Thoracic aorta (tissue), 2 donors: ENCODE results near the gene FGD1. TPM values are rescaled to one million over a fixed set of nuclear protein-coding genes. Genes with fewer than 3 reads are reported as not detected.
"Not testable (repeated sequence)": the region's sequence is repeated elsewhere in the genome, so short reads cannot be mapped to it uniquely, and the experiment has no call there.

Experiments used
- ATAC-seq: fragments of 150-250 bp; one replicate; pipeline ENCODE4 v1.8.0; 2017; ENCODE audit warnings: low read depth; ENCODE audit not compliant: insufficient number of reproducible peaks, low FRiP score
- DNase-seq: peaks from one replicate; pipeline ENCODE4 v3.0.0-alpha.2; 2020; ENCODE audit warnings: low spot score
- H3K27ac ChIP-seq, 2 donors: fragments of 200-600 bp; sonication (generic); 1 replicate in 1 of 2; 2 replicates in 1 of 2; pipeline ENCODE4 v1.5.1; 2016; ENCODE audit warnings: mild to moderate bottlenecking in 2 of 2, moderate library complexity in 2 of 2
- H3K27me3 ChIP-seq: fragments of 200-600 bp; sonication (generic); replicated peaks from 2 replicates; pipeline ENCODE4 v1.6.0; 2016; ENCODE audit warnings: mild to moderate bottlenecking; ENCODE audit not compliant: insufficient read depth
- H3K36me3 ChIP-seq: fragments of 200-600 bp; sonication (generic); one replicate; pipeline ENCODE4 v1.5.1; 2016
- H3K4me1 ChIP-seq, 2 donors: fragments of 200-600 bp; sonication (generic); 1 replicate in 1 of 2; 2 replicates in 1 of 2; pipeline versions ENCODE4 v1.5.1 to v1.6.0; 2016; ENCODE audit warnings: low read depth in 2 of 2, mild to moderate bottlenecking in 1 of 2; ENCODE audit not compliant: control insufficient read depth in 1 of 2
- H3K4me3 ChIP-seq: fragments of 200-600 bp; sonication (generic); 2 replicates; pipeline ENCODE4 v1.5.1; 2016; ENCODE audit warnings: mild to moderate bottlenecking
- H3K9me3 ChIP-seq: fragments of 200-600 bp; sonication (generic); 2 replicates; pipeline ENCODE4 v1.5.1; 2016
- CTCF ChIP-seq: fragments of 200-600 bp; sonication (generic); IDR thresholded peaks from one replicate; pipeline ENCODE4 v1.5.1; 2019; ENCODE audit warnings: antibody characterized with exemption
- total RNA-seq, 2 donors: library from RNA; depleted of rRNA; stranded (reverse); fragments of >200 nt; gene quantifications; one replicate each; pipeline versions ENCODE4 v1.1.0 to v1.2.3, GENCODE V29; 2016

The FGD1 gene
- total RNA-seq, 2 donors from 2014 or later: 7.0 to 11.5 TPM

- Histone ChIP-seq H3K9me3 (no peaks in the 10 kb centered on the region), H3K36me3 (no peaks in the 10 kb centered on the region), H3K27me3 (no peaks in the 10 kb centered on the region), H3K4me3 (peak overlapping the region; percentile 73), H3K27ac (peak overlapping the region; percentile 37 to 76), H3K4me1 (peaks cover 2 to 24% of the 10 kb centered on the region in 2 donors)
- no peak for TF ChIP-seq CTCF
- ATAC-seq (no peak), DNase-seq (no peak)
Measured at GRCh38 chrX:54494989-54495813, 833 bp downstream of the FGD1 start.

- Histone ChIP-seq H3K36me3 (no peaks in the 10 kb centered on the region), H3K4me3 (peak overlapping the region; percentile 73), H3K9me3 (no peaks in the 10 kb centered on the region), H3K27me3 (no peaks in the 10 kb centered on the region), H3K4me1 (peaks cover 2 to 24% of the 10 kb centered on the region in 2 donors), H3K27ac (peak overlapping the region; percentile 37 to 76)
- ATAC-seq (no peak), DNase-seq (no peak)
- TF ChIP-seq CTCF: no peak
Measured at GRCh38 chrX:54494166-54494988, 1.7 kb downstream of the FGD1 start.

- DNase-seq (peak; percentile 19), ATAC-seq (no peak)
- TF ChIP-seq CTCF: no peak
- Histone ChIP-seq H3K9me3 (no peaks in the 10 kb centered on the region), H3K4me1 (peaks cover 2 to 24% of the 10 kb centered on the region in 2 donors), H3K27ac (peak overlapping the region in 1 of 2 donors; percentile 38), H3K36me3 (no peaks in the 10 kb centered on the region), H3K4me3 (no peak overlapping the region), H3K27me3 (no peaks in the 10 kb centered on the region)
Measured at GRCh38 chrX:54492340-54492739, 3.7 kb downstream of the FGD1 start.

GRCh38 chrX:54489819-54490218 lies 6.2 kb downstream of the FGD1 start:
- not testable (repeated sequence) for H3K9me3 ChIP-seq, H3K27ac ChIP-seq, H3K4me3 ChIP-seq, H3K36me3 ChIP-seq, DNase-seq, ATAC-seq, H3K27me3 ChIP-seq
- peaks cover 0 to 18% of the 10 kb centered on the region in 2 donors for H3K4me1 ChIP-seq

- DNase-seq: no peak
- no peak for ATAC-seq
- TF ChIP-seq CTCF: no peak
Measured at GRCh38 chrX:54484666-54485065, 11.4 kb downstream of the FGD1 start.

More at GRCh38 chrX:54484666-54485065, 11.4 kb downstream of the FGD1 start:
- Histone ChIP-seq H3K9me3 (no peaks in the 10 kb centered on the region), H3K4me1 (peaks cover 4 to 15% of the 10 kb centered on the region in 2 donors), H3K36me3 (no peaks in the 10 kb centered on the region), H3K4me3 (no peak overlapping the region), H3K27ac (peak overlapping the region in 1 of 2 donors; percentile 83), H3K27me3 (no peaks in the 10 kb centered on the region)
